Tibial nerve (tissue), 4 donors: ENCODE results near the gene DMPK. TPM values are rescaled to one million over a fixed set of nuclear protein-coding genes. Genes with fewer than 3 reads are reported as not detected.
"Not testable (repeated sequence)": the region's sequence is repeated elsewhere in the genome, so short reads cannot be mapped to it uniquely, and the experiment has no call there.

Source experiments
- DNase-seq, 2 donors: peaks; one replicate each; pipeline ENCODE4 v3.0.0-alpha.2; 2019; ENCODE audit warnings: low spot score in 2 of 2
- H3K27ac ChIP-seq, 4 donors: fragments of 200-600 bp; sonication (generic) in 3 of 4; one replicate each; pipeline ENCODE4 v1.5.1; 2017 to 2019; ENCODE audit warnings: mild to moderate bottlenecking in 1 of 4
- H3K27me3 ChIP-seq, 2 donors: fragments of 200-600 bp; sonication (generic) in 1 of 2; one replicate each; pipeline versions ENCODE4 v1.5.1 to v1.6.0; 2017 to 2019
- H3K36me3 ChIP-seq, 3 donors: fragments of 200-600 bp; sonication (generic); one replicate each; pipeline ENCODE4 v1.5.1; 2018 to 2019
- H3K4me1 ChIP-seq, 4 donors: fragments of 200-600 bp; sonication (generic) in 3 of 4; one replicate each; pipeline ENCODE4 v1.5.1; 2017 to 2019
- H3K4me3 ChIP-seq, 4 donors: fragments of 200-600 bp; sonication (generic) in 3 of 4; one replicate each; pipeline ENCODE4 v1.5.1; 2017 to 2019; ENCODE audit warnings: mild to moderate bottlenecking in 1 of 4, moderate library complexity in 1 of 4
- H3K9me3 ChIP-seq, 4 donors: fragments of 200-600 bp; sonication (generic) in 3 of 4; one replicate each; pipeline ENCODE4 v1.5.1; 2017 to 2019
- CTCF ChIP-seq, 5 experiments: fragments of 200-600 bp in 3 of 5; fragments of 450-650 bp in 2 of 5; sonication (generic) in 3 of 5; IDR thresholded peaks; one replicate each; pipeline ENCODE4 v1.5.1; 2016 to 2019; ENCODE audit warnings: antibody characterized with exemption in 5 of 5, mild to moderate bottlenecking in 3 of 5, moderate library complexity in 2 of 5
- EP300 ChIP-seq, 2 donors: sonication (generic); formaldehyde crosslinking; IDR thresholded peaks; one replicate each; pipeline ENCODE4 v1.6.1; 2017; ENCODE audit warnings: antibody characterized with exemption in 2 of 2, mild to moderate bottlenecking in 1 of 2
- POLR2A ChIP-seq, 2 donors: fragments of 450-650 bp; IDR thresholded peaks; one replicate each; pipeline ENCODE4 v1.6.1; 2017; ENCODE audit warnings: antibody characterized with exemption in 2 of 2, mild to moderate bottlenecking in 2 of 2, moderate library complexity in 2 of 2
- WGBS, 2 donors: methylation state at CpG; one replicate each; pipeline ENCODE4 v1.1.5; 2018; 5-methylcytosine and 5-hydroxymethylcytosine counted together
- total RNA-seq, 4 donors: library from RNA; depleted of rRNA; stranded (reverse); fragments of >200 nt; gene quantifications; one replicate each; pipeline ENCODE4 v1.1.0, GENCODE V29; 2016

DMPK gene
- total RNA-seq, 4 donors from 2014 or later: 59.0 to 87.9 (median 77.4) TPM

DNA sequence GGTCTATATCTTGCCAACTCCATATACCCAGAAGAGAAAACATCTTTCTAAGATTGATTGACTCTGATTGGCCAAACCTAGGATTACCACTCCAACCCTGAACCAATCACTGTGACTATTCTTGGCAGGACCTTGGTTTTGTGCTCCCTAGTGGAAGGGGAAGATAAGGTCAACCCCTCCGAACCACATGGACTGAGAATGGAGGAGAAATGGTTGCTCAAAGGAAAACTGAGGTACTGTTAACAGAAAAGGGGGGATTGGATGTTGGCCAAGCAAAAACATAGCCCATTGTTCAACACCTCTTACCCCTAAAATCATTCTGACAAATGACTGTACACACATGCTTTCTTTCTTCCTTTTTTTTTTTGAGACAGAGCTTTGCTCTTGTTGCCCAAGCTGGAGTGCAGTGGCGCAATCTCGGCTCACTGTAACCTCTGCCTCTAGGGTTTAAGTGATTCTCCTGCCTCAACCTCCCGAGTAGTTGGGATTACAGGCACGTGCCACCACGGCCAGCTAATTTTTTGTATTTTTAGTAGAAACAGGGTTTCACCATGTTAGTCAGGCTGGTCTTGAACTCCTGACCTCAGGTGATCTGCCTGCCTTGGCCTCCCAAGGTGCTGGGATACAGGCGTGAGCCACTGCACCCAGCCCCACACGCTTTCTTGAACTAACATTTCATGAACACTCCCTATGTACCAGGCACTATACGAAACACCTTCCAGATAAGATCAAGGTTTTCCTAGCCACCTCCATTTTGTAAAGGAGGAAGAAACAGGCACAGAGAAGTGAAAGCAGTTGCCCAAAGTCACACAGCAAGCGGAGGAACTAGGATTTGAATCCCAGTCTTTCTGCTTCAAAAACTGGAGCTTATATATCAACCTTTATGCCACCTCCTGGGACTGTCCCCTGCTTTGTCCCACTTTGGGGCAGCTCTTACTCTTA lies 42.5 kb downstream of the DMPK start:
- H3K9me3 ChIP-seq: no peaks in the 10 kb centered on the region
- no peaks in the 10 kb centered on the region for H3K36me3 ChIP-seq
- peaks cover 0 to 1% of the 10 kb centered on the region in 2 donors for H3K27me3 ChIP-seq
- no peak for DNase-seq
- H3K27ac ChIP-seq: no peak overlapping the region
- no peaks in the 10 kb centered on the region for H3K4me1 ChIP-seq
- no peak overlapping the region for H3K4me3 ChIP-seq
- TF ChIP-seq CTCF (IDR thresholded peaks at IDR 0.05) (no peak), EP300 (IDR thresholded peaks at IDR 0.05) (no peak), POLR2A (IDR thresholded peaks at IDR 0.05) (no peak)
- WGBS, 2 donors: 86 to 87% methylated on average over 10 of the region's 10 CpGs

- no peak for TF ChIP-seq POLR2A (IDR thresholded peaks at IDR 0.05)
- no peak for TF ChIP-seq EP300 (IDR thresholded peaks at IDR 0.05)
- no peaks in the 10 kb centered on the region for H3K36me3 ChIP-seq
- no peaks in the 10 kb centered on the region for H3K9me3 ChIP-seq
- H3K27ac ChIP-seq: no peak within 1 kb of the TSS
- peaks cover 0 to 19% (median 13%) of the 10 kb centered on the region in 4 donors for H3K4me1 ChIP-seq
- DNase-seq: no peak
- H3K27me3 ChIP-seq: no peaks in the 10 kb centered on the region
- 91 to 92% methylated on average over 42 to 59 of the region's 59 CpGs for WGBS, 2 donors
- H3K4me3 ChIP-seq: no peak within 1 kb of the TSS
Observed at GRCh38 chr19:45733160-45733810, 49.0 kb downstream of the DMPK start, which contains the start of gene MEIOSIN. MEIOSIN (plus strand) TSS chr19:45733439; CDS start chr19:45735377, 1,938 bp downstream.

GRCh38 chr19:45730368-45731288 lies 51.7 kb downstream of the DMPK start, which contains the start of gene FBXO46:
FBXO46 (minus strand) TSS chr19:45730896; CDS start chr19:45713495, 17,401 bp downstream.
- no peaks in the 10 kb centered on the region for H3K27me3 ChIP-seq
- peak within 1 kb of the TSS; percentile 22 to 92 (median 80) for H3K27ac ChIP-seq
- DNase-seq: peak; percentile 94 to 95
- H3K9me3 ChIP-seq: no peaks in the 10 kb centered on the region
- WGBS, 2 donors: 1 to 2% methylated on average over 47 to 48 of the region's 48 CpGs
- peak; percentile 97 to 98 for TF ChIP-seq EP300 (IDR thresholded peaks at IDR 0.05)
- peak; percentile 16 to 73 for TF ChIP-seq POLR2A (IDR thresholded peaks at IDR 0.05)
- TF ChIP-seq CTCF (IDR thresholded peaks at IDR 0.05): peak in 1 of 5 experiments; percentile 49
- peak within 1 kb of the TSS; percentile 72 to 94 (median 84) for H3K4me3 ChIP-seq
- H3K36me3 ChIP-seq: no peaks in the 10 kb centered on the region
- H3K4me1 ChIP-seq: peaks cover 0 to 27% (median 13%) of the 10 kb centered on the region in 4 donors

DNA sequence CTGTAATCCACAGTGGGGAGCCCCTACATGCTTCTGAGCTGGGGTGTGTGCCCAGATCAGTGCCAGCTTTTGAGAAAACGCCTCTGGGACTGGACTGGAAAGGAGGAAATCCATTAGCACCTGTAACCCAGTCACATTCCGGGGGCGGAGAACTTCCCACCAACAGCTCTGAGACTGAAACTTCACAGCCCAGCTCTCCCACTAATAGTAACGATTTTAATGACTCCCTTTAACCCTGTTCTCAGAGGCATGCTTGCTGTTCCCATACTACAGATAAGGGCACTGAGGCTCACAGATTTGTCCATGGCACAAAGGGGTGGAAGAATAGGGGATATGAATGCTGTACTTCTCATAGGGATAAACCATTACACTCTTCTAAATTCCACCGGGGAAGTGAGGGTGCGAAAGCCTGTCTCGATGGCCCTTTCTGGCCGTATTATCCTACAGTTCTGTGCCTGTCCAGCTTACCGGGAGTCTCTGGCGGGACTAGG lies 52.4 kb downstream of the DMPK start:
- Histone ChIP-seq H3K27ac (peak overlapping the region; percentile 22 to 92 (median 80)), H3K27me3 (no peaks in the 10 kb centered on the region), H3K4me3 (peak overlapping the region; percentile 72 to 94 (median 84)), H3K4me1 (peaks cover 0 to 27% (median 13%) of the 10 kb centered on the region in 4 donors), H3K36me3 (no peaks in the 10 kb centered on the region), H3K9me3 (no peaks in the 10 kb centered on the region)
- no peak for TF ChIP-seq EP300 (IDR thresholded peaks at IDR 0.05)
- no peak for TF ChIP-seq CTCF (IDR thresholded peaks at IDR 0.05)
- no peak for TF ChIP-seq POLR2A (IDR thresholded peaks at IDR 0.05)
- 14% methylated on average over 10 of the region's 10 CpGs for WGBS, 2 donors
- no peak for DNase-seq

GRCh38 chr19:45728683-45729082 lies 53.6 kb downstream of the DMPK start:
- H3K27me3 ChIP-seq, H3K36me3 ChIP-seq, H3K4me3 ChIP-seq, DNase-seq, H3K27ac ChIP-seq, H3K9me3 ChIP-seq: not testable (repeated sequence)
- WGBS, 2 donors: 93 to 97% methylated on average over 18 of the region's 18 CpGs
- peaks cover 0 to 27% (median 13%) of the 10 kb centered on the region in 4 donors for H3K4me1 ChIP-seq

DNA sequence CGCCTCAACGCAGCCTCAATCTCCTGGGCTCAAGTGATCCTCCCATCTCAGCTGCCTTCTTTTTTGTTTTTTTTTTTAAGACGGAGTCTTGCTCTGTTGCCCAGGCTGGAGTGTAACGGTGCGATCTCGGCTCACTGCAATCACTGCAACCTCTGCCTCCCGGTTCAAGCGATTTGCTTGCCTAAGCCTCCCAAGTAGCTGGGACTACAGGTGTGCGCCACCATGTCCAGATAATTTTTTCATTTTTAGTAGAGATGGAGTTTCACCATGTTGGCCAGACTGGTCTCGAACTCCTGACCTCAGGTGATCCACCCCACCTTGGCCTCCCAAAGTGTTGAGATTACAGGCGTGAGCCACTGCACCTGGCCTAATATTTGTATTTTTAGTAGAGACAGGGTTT lies 62.2 kb downstream of the DMPK start:
- DNase-seq, H3K27ac ChIP-seq, H3K4me3 ChIP-seq, H3K27me3 ChIP-seq, H3K9me3 ChIP-seq: not testable (repeated sequence)
- 92 to 96% methylated on average over 11 of the region's 11 CpGs for WGBS, 2 donors
- H3K36me3 ChIP-seq: peaks cover 0 to 23% (median 0%) of the 10 kb centered on the region in 3 donors
- H3K4me1 ChIP-seq: peaks cover 0 to 29% (median 16%) of the 10 kb centered on the region in 4 donors
